ENCODE data around the gene INPP4B. TPM values are rescaled to one million over a fixed set of nuclear protein-coding genes. Genes with fewer than 3 reads are reported as not detected.

INPP4B gene
- total RNA-seq, 4 donors from 2014 or later = 29.4 to 51.5 (median 35.3) TPM

DNA sequence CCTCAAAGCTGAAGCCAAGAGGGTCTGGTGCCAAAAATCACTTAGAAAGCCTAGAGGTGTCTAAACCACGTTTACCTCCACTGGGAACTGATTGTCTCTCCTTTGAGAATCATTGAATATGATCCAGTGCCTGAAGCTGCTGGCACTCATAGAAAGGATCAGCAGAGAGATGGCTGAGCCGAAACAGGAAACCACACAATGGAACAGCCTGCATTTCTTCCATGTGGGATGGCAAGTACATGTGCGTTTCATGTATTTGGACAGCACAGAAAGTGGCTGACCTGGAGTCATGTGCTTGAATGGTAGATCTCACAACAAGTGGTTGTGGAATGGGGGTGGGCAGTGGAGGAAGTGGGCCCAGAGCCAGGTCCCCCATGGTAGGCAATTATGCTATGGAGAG is 533.7 kb downstream of the INPP4B start:
- Histone ChIP-seq H3K27me3 (no peaks in the 10 kb centered on the region), H3K4me1 (no peaks in the 10 kb centered on the region), H3K27ac (no peak overlapping the region), H3K36me3 (no peaks in the 10 kb centered on the region), H3K9me3 (no peaks in the 10 kb centered on the region), H3K4me3 (no peak overlapping the region)
- intact Hi-C loops (cut with DNase I; ENCODE audit: low total_unique reads) = no loop called here
- DNase-seq = no peak
- TF ChIP-seq, protein P1, sequence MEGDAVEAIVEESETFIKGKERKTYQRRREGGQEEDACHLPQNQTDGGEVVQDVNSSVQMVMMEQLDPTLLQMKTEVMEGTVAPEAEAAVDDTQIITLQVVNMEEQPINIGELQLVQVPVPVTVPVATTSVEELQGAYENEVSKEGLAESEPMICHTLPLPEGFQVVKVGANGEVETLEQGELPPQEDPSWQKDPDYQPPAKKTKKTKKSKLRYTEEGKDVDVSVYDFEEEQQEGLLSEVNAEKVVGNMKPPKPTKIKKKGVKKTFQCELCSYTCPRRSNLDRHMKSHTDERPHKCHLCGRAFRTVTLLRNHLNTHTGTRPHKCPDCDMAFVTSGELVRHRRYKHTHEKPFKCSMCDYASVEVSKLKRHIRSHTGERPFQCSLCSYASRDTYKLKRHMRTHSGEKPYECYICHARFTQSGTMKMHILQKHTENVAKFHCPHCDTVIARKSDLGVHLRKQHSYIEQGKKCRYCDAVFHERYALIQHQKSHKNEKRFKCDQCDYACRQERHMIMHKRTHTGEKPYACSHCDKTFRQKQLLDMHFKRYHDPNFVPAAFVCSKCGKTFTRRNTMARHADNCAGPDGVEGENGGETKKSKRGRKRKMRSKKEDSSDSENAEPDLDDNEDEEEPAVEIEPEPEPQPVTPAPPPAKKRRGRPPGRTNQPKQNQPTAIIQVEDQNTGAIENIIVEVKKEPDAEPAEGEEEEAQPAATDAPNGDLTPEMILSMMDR (IDR thresholded peaks at IDR 0.05) = no peak
- no peak for TF ChIP-seq POLR2A (IDR thresholded peaks at IDR 0.05)

DNA sequence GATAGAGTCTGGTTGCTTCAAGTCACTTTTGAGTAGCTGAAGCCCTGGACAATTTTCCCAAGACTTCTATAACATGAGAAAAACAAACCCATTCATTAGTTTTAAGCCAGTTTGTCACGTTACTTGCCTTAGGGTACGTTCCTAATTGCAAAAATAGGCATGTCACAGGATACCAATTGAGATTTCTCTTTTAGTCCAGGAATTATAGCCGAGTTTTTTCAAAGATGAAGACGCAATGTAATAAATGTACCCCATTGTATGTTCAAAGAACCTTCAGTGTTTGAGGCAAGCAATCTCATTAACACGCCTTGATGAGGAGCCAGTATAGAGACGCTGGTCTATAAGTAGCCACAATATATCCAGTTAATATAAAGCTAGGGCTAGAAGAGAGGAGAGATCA is 534.2 kb downstream of the INPP4B start:
- Histone ChIP-seq H3K4me1 (no peaks in the 10 kb centered on the region), H3K4me3 (no peak overlapping the region), H3K9me3 (no peaks in the 10 kb centered on the region), H3K27ac (no peak overlapping the region), H3K36me3 (no peaks in the 10 kb centered on the region), H3K27me3 (no peaks in the 10 kb centered on the region)
- intact Hi-C loops (cut with DNase I; ENCODE audit: low total_unique reads) = no loop called here
- DNase-seq = no peak
- no peak for TF ChIP-seq POLR2A (IDR thresholded peaks at IDR 0.05)
- TF ChIP-seq, protein P1 (IDR thresholded peaks at IDR 0.05) = no peak

DNA sequence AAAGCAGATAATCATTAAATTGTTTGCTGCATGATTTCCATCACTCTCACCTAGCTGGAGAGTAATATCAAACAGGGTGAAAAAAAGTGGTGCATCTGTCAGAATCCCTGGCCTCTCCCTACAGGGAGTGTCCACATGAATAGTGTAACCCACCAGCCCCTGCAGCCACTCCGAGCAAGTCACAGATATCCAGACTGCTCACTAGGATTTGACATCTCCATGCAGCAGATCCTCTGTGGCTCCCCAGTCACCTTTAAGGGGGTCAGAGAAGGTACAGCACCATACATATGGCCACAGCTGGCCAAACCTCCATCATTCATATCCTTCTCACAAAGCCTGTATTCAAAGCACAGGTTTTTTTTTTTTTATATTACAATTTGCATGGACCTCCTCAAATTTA is 536.3 kb downstream of the INPP4B start:
- no peak for DNase-seq
- no peaks in the 10 kb centered on the region for H3K27me3 ChIP-seq
- TF ChIP-seq, protein P1 (IDR thresholded peaks at IDR 0.05) = no peak
- no peak for TF ChIP-seq POLR2A (IDR thresholded peaks at IDR 0.05)
- H3K9me3 ChIP-seq = no peaks in the 10 kb centered on the region
- no peak overlapping the region for H3K4me3 ChIP-seq
- no peaks in the 10 kb centered on the region for H3K36me3 ChIP-seq
- no peak overlapping the region for H3K27ac ChIP-seq
- H3K4me1 ChIP-seq = no peaks in the 10 kb centered on the region
- intact Hi-C loops (cut with DNase I; ENCODE audit: low total_unique reads) = no loop called here

- intact Hi-C loops (cut with DNase I; ENCODE audit: low total_unique reads) = no loop called here
- H3K27me3 ChIP-seq = no peaks in the 10 kb centered on the region
- H3K4me1 ChIP-seq = no peaks in the 10 kb centered on the region
- no peak for DNase-seq
- no peak overlapping the region for H3K4me3 ChIP-seq
- no peaks in the 10 kb centered on the region for H3K9me3 ChIP-seq
- no peaks in the 10 kb centered on the region for H3K36me3 ChIP-seq
- TF ChIP-seq POLR2A (IDR thresholded peaks at IDR 0.05) = no peak
- TF ChIP-seq, protein P1 (IDR thresholded peaks at IDR 0.05) = no peak
- H3K27ac ChIP-seq = no peak overlapping the region
Observed at GRCh38 chr4:142307857-142308256, 538.2 kb downstream of the INPP4B start.

DNA sequence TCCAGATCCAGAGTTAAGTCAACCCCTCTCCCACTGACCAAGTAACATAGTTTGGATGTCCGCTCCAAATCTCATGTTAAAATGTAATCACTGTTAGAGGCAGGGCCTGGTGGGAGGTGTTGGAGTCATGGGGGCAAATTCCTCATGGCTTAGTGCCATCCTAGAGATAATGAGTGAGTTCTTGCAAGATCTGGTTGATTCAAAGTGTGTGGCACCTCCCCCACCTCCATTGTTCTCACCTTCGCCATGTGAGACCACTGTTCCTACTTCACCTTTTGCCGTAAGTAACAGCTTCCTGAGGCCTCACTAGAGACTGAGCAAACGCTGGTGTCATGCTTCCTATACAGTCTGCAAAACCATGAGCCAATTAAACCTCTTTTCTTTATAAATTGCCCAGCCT is 548.8 kb downstream of the INPP4B start:
- H3K27ac ChIP-seq = no peak overlapping the region
- H3K36me3 ChIP-seq = no peaks in the 10 kb centered on the region
- no peaks in the 10 kb centered on the region for H3K9me3 ChIP-seq
- no peaks in the 10 kb centered on the region for H3K27me3 ChIP-seq
- TF ChIP-seq, protein P1 (IDR thresholded peaks at IDR 0.05) = no peak
- TF ChIP-seq POLR2A (IDR thresholded peaks at IDR 0.05) = no peak
- no peak overlapping the region for H3K4me3 ChIP-seq
- no peak for DNase-seq
- H3K4me1 ChIP-seq = no peaks in the 10 kb centered on the region
- intact Hi-C loops (cut with DNase I; ENCODE audit: low total_unique reads) = no loop called here

Data from uterus (tissue), 4 donors.